Spleen (tissue), 11 donors: ENCODE results near the gene MEX3C. TPM values are rescaled to one million over a fixed set of nuclear protein-coding genes. Genes with fewer than 3 reads are reported as not detected.

ENCODE experiments used
- DNase-seq: peaks from one replicate; pipeline ENCODE4 v3.0.0-alpha.2; 2020
- H3K27ac ChIP-seq, 8 donors: fragments of 200-600 bp; sonication (generic) in 7 of 8; 1 replicate in 4 of 8; 2 replicates in 4 of 8; pipeline versions ENCODE4 v1.5.0 to v1.8.0; 2016 to 2021; ENCODE audit warnings: inconsistent platforms in 4 of 8, mild to moderate bottlenecking in 4 of 8, moderate library complexity in 1 of 8
- H3K27me3 ChIP-seq, 7 donors: fragments of 200-600 bp; sonication (generic) in 6 of 7; replicated peaks in 1 of 7; 1 replicate in 4 of 7; 2 replicates in 3 of 7; pipeline versions ENCODE4 v1.5.0 to v1.8.0; 2016 to 2021; ENCODE audit warnings: inconsistent platforms in 3 of 7, mild to moderate bottlenecking in 1 of 7
- H3K36me3 ChIP-seq, 6 donors: fragments of 200-600 bp; sonication (generic) in 5 of 6; 1 replicate in 4 of 6; 2 replicates in 2 of 6; pipeline versions ENCODE4 v1.5.0 to v1.8.0; 2016 to 2021; ENCODE audit warnings: inconsistent platforms in 2 of 6
- H3K4me1 ChIP-seq, 6 donors: fragments of 200-600 bp; sonication (generic) in 5 of 6; 1 replicate in 3 of 6; 2 replicates in 3 of 6; pipeline versions ENCODE4 v1.5.0 to v1.8.0; 2016 to 2021; ENCODE audit warnings: inconsistent platforms in 3 of 6
- H3K4me3 ChIP-seq, 8 donors: fragments of 200-600 bp; sonication (generic) in 7 of 8; 1 replicate in 4 of 8; 2 replicates in 4 of 8; pipeline versions ENCODE4 v1.5.0 to v1.8.0; 2016 to 2021; ENCODE audit warnings: inconsistent platforms in 4 of 8, mild to moderate bottlenecking in 4 of 8, moderate library complexity in 2 of 8
- H3K9me3 ChIP-seq, 8 donors: fragments of 200-600 bp; sonication (generic) in 7 of 8; 1 replicate in 4 of 8; 2 replicates in 4 of 8; pipeline versions ENCODE4 v1.5.0 to v1.8.0; 2016 to 2021; ENCODE audit warnings: inconsistent platforms in 4 of 8
- CTCF ChIP-seq, 11 experiments: fragments of 200-600 bp in 7 of 11; fragments of 450-650 bp in 4 of 11; sonication (generic) in 4 of 11; IDR thresholded peaks in 8 of 11; conservative IDR thresholded peaks in 3 of 11; 1 replicate in 7 of 11; 2 replicates in 4 of 11; pipeline versions ENCODE4 v1.4.0 to v1.8.0; 2016 to 2021; ENCODE audit warnings: antibody characterized with exemption in 11 of 11, inconsistent platforms in 4 of 11, mild to moderate bottlenecking in 1 of 11
- POLR2A ChIP-seq, 3 donors: fragments of 450-650 bp; IDR thresholded peaks; one replicate each; pipeline ENCODE4 v1.5.1; 2017; ENCODE audit warnings: antibody characterized with exemption in 3 of 3, mild to moderate bottlenecking in 1 of 3
- POLR2AphosphoS5 ChIP-seq, 3 donors: sonication (generic); formaldehyde crosslinking; IDR thresholded peaks; one replicate each; pipeline ENCODE4 v1.5.1; 2017; ENCODE audit warnings: antibody characterized with exemption in 3 of 3
- WGBS, 5 donors: extraction: QIAGEN DNeasy Blood & Tissue Kit in 3 of 5; methylation state at CpG; one replicate each; pipeline versions ENCODE4 v1.1.5 to v1.1.7; 2013 to 2018; 5-methylcytosine and 5-hydroxymethylcytosine counted together
- intact Hi-C: fragments of 100-400 bp; cut with DNase I; formaldehyde crosslinking; loops from one replicate; pipeline ENCODE4 v1.15.0; 2023; ENCODE audit warnings: low total_unique reads
- polyA plus RNA-seq, 3 donors: library from polyadenylated mRNA; stranded (reverse); fragments of 200-250 nt; gene quantifications; one replicate each; pipeline ENCODE4 v1.2.1, GENCODE V29; 2013
- total RNA-seq, 7 donors: library from RNA; depleted of rRNA in 3 of 7; stranded (reverse); fragments of >200 nt in 3 of 7; fragmentation: NEBNext Ultra II Directional in 4 of 7; extraction: Animal tissue kit (Norgen Biotek cat#: 25700) in 4 of 7; gene quantifications; one replicate each; pipeline versions ENCODE4 v1.1.0 to v1.2.1, GENCODE V29; 2016 to 2021
- donor health status: healthy with polysubstance abuse.
- donor health status: DM: no; HTN: no; CAD: no; lungs with moderate emphysema.
- donor health status: DM: no; HTN: no; CAD: no.
- donor health status: Bipolar disorder and iron deficiency.
- donor health status: healthy.
- donor health status: DM: no; HTN: no; CAD: no.
- donor health status: DM: yes; HTN: yes; CAD: no.

Gene MEX3C
- total and polyA plus RNA-seq, 10 donors = 10.2 to 56.7 (median 42.7) TPM

DNA sequence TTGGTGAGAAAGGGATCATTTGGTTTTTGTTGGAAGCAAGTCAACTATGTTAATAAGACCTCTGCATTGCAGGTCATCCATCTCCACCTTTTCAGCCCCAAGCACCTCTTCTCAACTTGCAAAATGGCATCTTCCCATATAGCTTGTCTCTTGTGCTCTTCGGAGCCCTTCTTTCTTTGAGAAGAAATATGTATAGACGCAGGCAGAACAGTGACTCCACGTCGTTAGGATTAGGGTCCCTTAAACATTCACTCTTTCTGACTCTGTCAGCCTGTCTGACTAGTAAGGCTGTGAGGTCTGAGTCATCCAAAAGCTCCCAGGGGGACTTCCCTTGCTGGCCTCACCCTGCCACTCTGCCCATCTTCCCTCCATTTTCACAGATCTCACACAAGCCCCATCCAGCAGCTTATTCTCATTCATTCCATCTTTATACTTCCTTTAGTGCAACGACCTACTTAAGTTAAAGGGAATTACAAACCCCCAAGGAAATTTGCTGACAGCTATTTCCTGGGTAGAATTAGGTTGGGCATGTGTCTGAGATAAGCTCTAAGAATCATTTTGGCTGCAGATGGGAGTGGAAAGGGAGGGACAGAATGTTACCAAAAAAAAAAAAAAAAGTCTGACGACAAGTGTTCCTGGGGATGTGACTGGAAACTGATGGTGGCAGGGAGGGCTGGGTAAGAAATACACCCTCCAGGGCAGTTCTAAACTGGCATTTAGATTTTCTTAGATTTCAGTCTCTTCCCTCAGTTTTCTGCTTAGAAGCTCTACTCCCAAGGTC is 37.7 kb upstream of the MEX3C start:
- intact Hi-C loops = no loop called here
- no peak for DNase-seq
- H3K4me1 ChIP-seq = peaks cover 0 to 9% (median 5%) of the 10 kb centered on the region in 6 donors
- no peaks in the 10 kb centered on the region for H3K9me3 ChIP-seq
- H3K36me3 ChIP-seq = no peaks in the 10 kb centered on the region
- H3K4me3 ChIP-seq = no peak overlapping the region
- no peak overlapping the region for H3K27ac ChIP-seq
- TF ChIP-seq CTCF (IDR thresholded peaks at IDR 0.05 in 8 of 11, conservative IDR thresholded peaks at IDR 0.05 in 3 of 11) = no peak
- TF ChIP-seq POLR2AphosphoS5 (IDR thresholded peaks at IDR 0.05) = no peak
- TF ChIP-seq POLR2A (IDR thresholded peaks at IDR 0.05) = no peak
- no peaks in the 10 kb centered on the region for H3K27me3 ChIP-seq
- WGBS, 5 donors = 43 to 55% (median 47%) methylated on average over 6 of the region's 6 CpGs

DNA sequence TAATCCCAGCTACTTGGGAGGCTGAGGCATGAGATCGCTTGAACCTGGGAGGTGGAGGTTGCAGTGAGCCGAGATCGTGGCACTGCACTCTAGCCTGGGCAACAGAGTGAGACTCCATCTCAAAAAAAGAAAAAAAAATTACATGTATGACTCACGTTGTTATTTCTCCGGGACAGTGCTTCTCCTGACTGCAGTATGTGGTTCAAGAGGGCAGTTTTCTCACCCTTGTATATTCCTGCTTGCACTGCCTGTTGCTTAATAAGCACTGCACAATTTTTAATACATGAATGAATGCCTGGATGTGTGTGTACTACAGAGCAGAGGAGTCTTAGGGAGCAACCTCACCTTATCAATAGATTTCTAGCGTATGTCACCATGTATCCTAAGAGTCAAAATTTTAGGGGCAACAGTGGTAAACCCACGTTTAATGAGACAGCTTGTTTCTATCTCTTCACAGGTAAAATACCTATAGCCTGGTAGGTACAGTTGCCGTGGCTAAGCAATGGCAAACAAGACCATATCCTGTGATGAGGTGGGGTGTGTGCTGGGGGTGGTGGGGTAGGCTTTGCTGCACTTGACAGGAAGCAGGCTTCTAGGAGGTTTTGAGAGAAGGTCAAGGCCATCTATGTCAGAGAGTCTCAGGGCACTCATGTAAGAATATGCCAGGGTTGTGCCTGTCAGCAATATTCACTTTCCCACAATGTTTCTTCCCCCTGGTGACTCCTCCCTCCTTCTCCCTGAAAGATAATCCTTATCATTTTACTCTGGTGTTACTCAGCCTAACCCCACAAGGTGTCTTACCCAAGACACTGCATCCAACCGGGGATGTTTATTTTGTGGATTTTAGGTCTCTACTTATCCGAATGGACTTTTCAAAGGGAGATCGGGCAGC is 36.9 kb upstream of the MEX3C start:
- H3K36me3 ChIP-seq = no peaks in the 10 kb centered on the region
- intact Hi-C loops = no loop called here

DNA sequence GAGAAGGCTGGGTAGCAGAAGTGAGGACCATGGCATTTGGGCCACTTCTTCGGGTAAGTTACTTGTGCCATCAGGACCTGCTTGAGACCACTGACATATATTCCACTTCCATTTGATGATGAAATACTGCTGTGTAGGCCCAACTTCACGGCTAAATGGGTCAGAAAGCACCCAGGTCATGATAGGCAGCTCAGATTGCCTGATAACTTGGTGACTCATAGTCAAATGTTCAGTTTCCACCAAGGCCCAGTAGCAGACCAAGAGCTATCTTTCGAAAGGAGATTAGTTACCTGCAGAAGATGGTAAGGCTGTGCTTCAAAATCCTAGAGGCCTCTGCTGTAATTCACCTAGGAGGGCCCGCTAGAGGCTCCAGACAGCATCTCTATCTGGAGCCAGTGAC is 31.8 kb upstream of the MEX3C start:
- H3K9me3 ChIP-seq = no peaks in the 10 kb centered on the region
- H3K36me3 ChIP-seq = no peaks in the 10 kb centered on the region
- no peak overlapping the region for H3K4me3 ChIP-seq
- no peaks in the 10 kb centered on the region for H3K27me3 ChIP-seq
- intact Hi-C loops = no loop called here
- WGBS, 5 donors = 80 to 89% (median 87%) methylated on average over 4 of the region's 4 CpGs
- no peak for TF ChIP-seq CTCF (IDR thresholded peaks at IDR 0.05 in 8 of 11, conservative IDR thresholded peaks at IDR 0.05 in 3 of 11)
- no peak for TF ChIP-seq POLR2A (IDR thresholded peaks at IDR 0.05)
- TF ChIP-seq POLR2AphosphoS5 (IDR thresholded peaks at IDR 0.05) = no peak
- no peaks in the 10 kb centered on the region for H3K4me1 ChIP-seq
- no peak overlapping the region for H3K27ac ChIP-seq
- DNase-seq = no peak

More for the DNA sequence above, 36.9 kb upstream of the MEX3C start:
- no peak for DNase-seq
- no peak for TF ChIP-seq CTCF (IDR thresholded peaks at IDR 0.05 in 8 of 11, conservative IDR thresholded peaks at IDR 0.05 in 3 of 11)
- no peak for TF ChIP-seq POLR2AphosphoS5 (IDR thresholded peaks at IDR 0.05)
- no peak for TF ChIP-seq POLR2A (IDR thresholded peaks at IDR 0.05)
- Histone ChIP-seq H3K4me3 (no peak overlapping the region), H3K27ac (no peak overlapping the region), H3K9me3 (no peaks in the 10 kb centered on the region), H3K4me1 (peaks cover 0 to 9% (median 5%) of the 10 kb centered on the region in 6 donors), H3K27me3 (no peaks in the 10 kb centered on the region)
- 84 to 89% (median 87%) methylated on average over 11 of the region's 11 CpGs for WGBS, 5 donors

- intact Hi-C loops = no loop called here
- Histone ChIP-seq H3K4me1 (no peaks in the 10 kb centered on the region), H3K4me3 (no peak overlapping the region), H3K27me3 (no peaks in the 10 kb centered on the region), H3K27ac (no peak overlapping the region), H3K9me3 (no peaks in the 10 kb centered on the region), H3K36me3 (no peaks in the 10 kb centered on the region)
- 76 to 94% (median 85%) methylated on average over 1 of the region's 1 CpG for WGBS, 5 donors
- TF ChIP-seq POLR2A (IDR thresholded peaks at IDR 0.05) = no peak
- no peak for TF ChIP-seq POLR2AphosphoS5 (IDR thresholded peaks at IDR 0.05)
- TF ChIP-seq CTCF (IDR thresholded peaks at IDR 0.05 in 8 of 11, conservative IDR thresholded peaks at IDR 0.05 in 3 of 11) = no peak
- DNase-seq = no peak
These were observed 30.2 kb upstream of the MEX3C start for GRCh38 chr18:51227660-51228059.
